Skeletal muscle tissue (tissue), 4 donors: ENCODE data around the gene ASXL1. TPM values are rescaled to one million over a fixed set of nuclear protein-coding genes. Genes with fewer than 3 reads are reported as not detected.
"Not testable (repeated sequence)": the region's sequence is repeated elsewhere in the genome, so short reads cannot be mapped to it uniquely, and the experiment has no call there.

Source experiments
- H3K27ac ChIP-seq: one replicate; pipeline ENCODE4 v1.7.0; 2013; ENCODE audit warnings: mild to moderate bottlenecking, low read depth, low read length, inconsistent platforms
- H3K27me3 ChIP-seq, 3 donors: one replicate each; pipeline ENCODE4 v1.7.0; 2013; ENCODE audit warnings: low read length in 3 of 3; ENCODE audit not compliant: control insufficient read depth in 3 of 3, insufficient read depth in 3 of 3
- H3K36me3 ChIP-seq, 3 donors: one replicate each; pipeline ENCODE4 v1.7.0; 2013; ENCODE audit warnings: low read length in 3 of 3; ENCODE audit not compliant: control insufficient read depth in 3 of 3, insufficient read depth in 3 of 3
- H3K4me1 ChIP-seq, 3 donors: one replicate each; pipeline ENCODE4 v1.7.0; 2013; ENCODE audit warnings: low read length in 3 of 3, mild to moderate bottlenecking in 3 of 3; ENCODE audit not compliant: control insufficient read depth in 3 of 3, insufficient read depth in 3 of 3
- H3K4me3 ChIP-seq, 3 donors: one replicate each; pipeline ENCODE4 v1.7.0; 2013; ENCODE audit warnings: low read length in 3 of 3
- H3K9ac ChIP-seq, 3 donors: one replicate each; pipeline ENCODE4 v1.7.0; 2013; ENCODE audit warnings: low read length in 3 of 3, mild to moderate bottlenecking in 3 of 3, moderate library complexity in 2 of 3, low read depth in 1 of 3
- H3K9me3 ChIP-seq, 3 donors: one replicate each; pipeline ENCODE4 v1.7.0; 2013; ENCODE audit warnings: low read length in 3 of 3; ENCODE audit not compliant: control insufficient read depth in 3 of 3
- total RNA-seq: library from RNA; depleted of rRNA; stranded (reverse); fragments of >200 nt; gene quantifications from one replicate; pipeline ENCODE4 v1.2.3, GENCODE V29; 2014
- donor health status: Osteomylitis.

The ASXL1 gene
- total RNA-seq, 1 donor from 2014 or later, result 86.1 TPM

DNA sequence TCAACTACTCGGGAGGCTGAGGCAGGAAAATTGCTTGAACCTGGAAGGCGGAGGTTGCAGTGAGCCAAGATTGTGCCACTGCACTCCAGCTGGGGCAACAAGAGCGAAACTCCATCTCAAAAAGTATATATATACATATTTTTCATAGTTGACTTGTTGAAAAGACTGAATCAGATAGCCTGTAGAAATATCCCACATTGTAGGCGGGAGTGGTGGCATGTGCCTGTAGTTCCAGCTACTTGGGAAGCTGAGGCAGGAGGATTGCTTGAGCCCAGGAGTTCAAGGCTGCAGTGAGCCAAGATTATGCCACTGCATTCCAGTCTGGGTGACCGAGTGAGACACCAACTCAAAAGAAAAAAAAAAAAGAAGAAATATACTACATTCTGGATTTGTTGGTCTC is 34.4 kb upstream of the ASXL1 start:
- peaks cover 3 to 11% (median 9%) of the 10 kb centered on the region in 3 donors for H3K36me3 ChIP-seq
- not testable (repeated sequence) for H3K4me1 ChIP-seq, H3K9me3 ChIP-seq, H3K27me3 ChIP-seq, H3K4me3 ChIP-seq, H3K9ac ChIP-seq, H3K27ac ChIP-seq

DNA sequence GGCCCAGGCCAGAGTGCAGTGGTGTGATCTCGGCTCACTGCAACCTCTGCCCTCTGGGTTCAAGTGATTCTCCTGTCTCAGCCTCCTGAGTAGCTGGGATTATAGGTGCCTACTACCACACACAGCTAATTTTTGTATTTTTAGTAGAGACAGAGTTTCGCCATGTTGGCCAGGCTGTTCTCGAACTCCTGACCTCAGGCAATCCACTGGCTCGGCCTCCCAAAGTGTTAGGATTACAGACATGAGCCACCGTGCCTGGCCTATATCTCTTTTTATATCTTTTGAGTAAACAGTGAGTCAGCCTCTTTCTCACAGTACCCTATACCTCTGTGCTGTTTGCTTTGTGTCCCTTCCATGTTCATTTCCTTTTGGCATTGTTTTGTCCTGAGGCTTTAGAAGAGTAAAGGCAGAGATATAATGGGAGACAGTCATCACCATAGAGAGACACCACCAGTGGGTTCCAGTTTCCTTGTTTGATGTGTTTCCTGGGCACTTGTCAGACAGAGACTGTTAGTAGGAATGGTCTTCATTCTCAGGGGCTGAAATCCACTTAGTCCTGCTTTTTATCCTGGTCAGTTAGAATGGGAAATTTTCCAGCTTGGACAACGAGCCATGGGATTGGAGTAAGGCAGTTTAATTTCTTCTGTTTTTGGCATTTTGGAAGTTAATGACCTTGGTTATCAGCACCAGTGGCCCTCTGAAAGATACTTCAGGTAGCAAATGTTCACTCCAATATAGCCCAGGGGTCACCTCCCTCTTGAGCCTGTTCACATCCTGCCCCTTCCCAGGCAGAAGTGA is 32.2 kb upstream of the ASXL1 start:
- H3K9ac ChIP-seq, result no peak overlapping the region
- no peak overlapping the region for H3K4me3 ChIP-seq

GRCh38 chr20:32326504-32326845 is 31.7 kb upstream of the ASXL1 start:
- Histone ChIP-seq H3K4me3 (no peak overlapping the region), H3K9me3 (no peaks in the 10 kb centered on the region), H3K9ac (no peak overlapping the region), H3K36me3 (peaks cover 10 to 20% (median 20%) of the 10 kb centered on the region in 3 donors), H3K27ac (no peak overlapping the region), H3K27me3 (no peaks in the 10 kb centered on the region), H3K4me1 (no peaks in the 10 kb centered on the region)

More for the DNA sequence above, 32.2 kb upstream of the ASXL1 start:
- no peaks in the 10 kb centered on the region for H3K9me3 ChIP-seq
- H3K36me3 ChIP-seq, result peaks cover 10 to 18% (median 16%) of the 10 kb centered on the region in 3 donors
- H3K27ac ChIP-seq, result no peak overlapping the region
- no peaks in the 10 kb centered on the region for H3K27me3 ChIP-seq
- H3K4me1 ChIP-seq, result no peaks in the 10 kb centered on the region

GRCh38 chr20:32327087-32327681 is 30.9 kb upstream of the ASXL1 start:
- Histone ChIP-seq H3K9ac (no peak overlapping the region), H3K27me3 (no peaks in the 10 kb centered on the region), H3K9me3 (no peaks in the 10 kb centered on the region), H3K4me3 (no peak overlapping the region), H3K4me1 (no peaks in the 10 kb centered on the region), H3K27ac (no peak overlapping the region), H3K36me3 (peaks cover 12 to 27% (median 25%) of the 10 kb centered on the region in 3 donors)

GRCh38 chr20:32329817-32330554 is 28.1 kb upstream of the ASXL1 start:
- no peak overlapping the region for H3K9ac ChIP-seq
- peaks cover 0 to 4% (median 4%) of the 10 kb centered on the region in 3 donors for H3K4me1 ChIP-seq
- H3K27ac ChIP-seq, result no peak overlapping the region
- H3K4me3 ChIP-seq, result no peak overlapping the region
- H3K9me3 ChIP-seq, result no peaks in the 10 kb centered on the region
- peaks cover 12 to 36% (median 33%) of the 10 kb centered on the region in 3 donors for H3K36me3 ChIP-seq
- H3K27me3 ChIP-seq, result no peaks in the 10 kb centered on the region

DNA sequence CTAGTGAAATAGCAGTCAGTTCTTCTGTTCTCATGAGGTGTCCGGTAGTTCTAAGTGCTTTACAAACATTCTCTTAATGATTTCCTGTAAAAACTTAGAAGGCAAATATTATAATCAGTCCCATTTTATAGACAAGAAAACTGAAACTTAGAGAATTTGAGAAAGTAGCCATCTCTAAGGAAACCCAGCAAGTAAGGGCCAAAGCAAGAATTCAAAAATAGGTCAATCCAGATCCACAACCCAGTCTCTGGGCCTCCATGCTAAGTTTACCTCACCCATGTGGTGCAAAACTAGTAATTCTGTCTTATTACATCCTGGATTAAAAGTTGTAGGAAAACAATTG is 27.6 kb upstream of the ASXL1 start:
- no peaks in the 10 kb centered on the region for H3K27me3 ChIP-seq
- H3K36me3 ChIP-seq, result peaks cover 12 to 36% (median 33%) of the 10 kb centered on the region in 3 donors
- H3K9me3 ChIP-seq, result no peaks in the 10 kb centered on the region
- H3K27ac ChIP-seq, result no peak overlapping the region
- H3K4me1 ChIP-seq, result peaks cover 0 to 5% (median 4%) of the 10 kb centered on the region in 3 donors
- no peak overlapping the region for H3K9ac ChIP-seq
- no peak overlapping the region for H3K4me3 ChIP-seq

DNA sequence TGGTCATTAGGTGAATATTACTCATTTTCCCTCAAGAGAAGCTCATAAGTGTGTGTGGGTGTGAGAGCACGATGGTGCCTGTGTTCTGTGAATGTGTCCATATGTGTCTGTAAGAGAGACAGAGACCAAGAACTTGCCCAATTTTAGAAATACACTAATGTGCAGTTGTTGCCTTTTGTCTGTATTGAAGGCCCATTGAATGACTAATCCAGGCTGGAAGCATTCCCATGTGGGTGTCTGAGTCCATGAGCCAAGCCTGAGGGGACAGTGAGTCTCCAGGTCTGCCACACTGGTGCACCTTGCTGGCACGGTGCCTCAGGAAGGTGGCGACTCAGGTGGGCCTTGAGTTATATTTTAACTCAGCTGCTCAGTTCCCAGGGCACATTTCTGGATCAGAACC is 25.5 kb upstream of the ASXL1 start:
- Histone ChIP-seq H3K27ac (no peak overlapping the region), H3K27me3 (no peaks in the 10 kb centered on the region), H3K4me1 (peaks cover 0 to 5% (median 4%) of the 10 kb centered on the region in 3 donors), H3K36me3 (peaks cover 10 to 27% (median 22%) of the 10 kb centered on the region in 3 donors), H3K4me3 (no peak overlapping the region), H3K9me3 (no peaks in the 10 kb centered on the region), H3K9ac (no peak overlapping the region)

DNA sequence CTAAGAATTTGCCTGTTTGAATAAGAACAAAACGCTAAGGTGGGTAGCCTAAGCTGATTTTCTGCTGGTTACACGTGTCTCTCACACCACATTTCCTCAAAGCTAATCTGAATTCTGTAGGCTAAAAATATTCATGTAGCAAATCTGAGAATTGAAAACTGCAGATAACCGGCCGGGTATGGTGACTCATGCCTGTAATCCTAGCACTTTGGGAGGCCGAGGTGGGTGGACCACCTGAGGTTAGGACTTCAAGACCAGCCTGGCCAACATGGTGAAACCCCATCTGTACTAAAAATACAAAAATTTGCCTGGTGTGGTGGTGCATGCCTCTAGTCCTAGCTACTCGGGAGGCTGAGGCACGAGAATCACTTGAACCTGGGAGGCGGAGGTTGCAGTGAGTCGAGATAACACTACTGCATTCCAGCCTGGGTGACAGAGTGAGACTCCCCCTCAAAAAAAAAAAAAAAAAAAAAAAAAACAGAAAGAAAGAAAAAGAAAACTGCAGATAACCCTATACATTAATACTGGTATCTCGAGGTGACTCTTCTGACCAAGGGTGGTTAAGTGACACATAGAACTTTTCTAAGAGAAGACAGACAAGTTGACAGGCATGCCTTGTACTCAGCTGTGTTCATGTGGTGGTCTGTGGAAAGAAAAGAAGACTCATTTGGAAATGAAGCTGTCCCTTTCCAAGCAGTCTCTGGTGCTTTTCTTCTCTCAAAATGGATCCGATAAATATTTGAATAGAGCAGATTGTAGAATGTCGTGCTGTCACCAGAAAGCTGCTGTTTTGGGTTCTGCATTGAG is 24.7 kb upstream of the ASXL1 start:
- Histone ChIP-seq H3K36me3 (peaks cover 10 to 27% (median 22%) of the 10 kb centered on the region in 3 donors), H3K4me1 (peaks cover 0 to 8% (median 5%) of the 10 kb centered on the region in 3 donors), H3K9me3 (no peaks in the 10 kb centered on the region), H3K9ac (no peak overlapping the region), H3K27me3 (no peaks in the 10 kb centered on the region), H3K4me3 (no peak overlapping the region), H3K27ac (no peak overlapping the region)

DNA sequence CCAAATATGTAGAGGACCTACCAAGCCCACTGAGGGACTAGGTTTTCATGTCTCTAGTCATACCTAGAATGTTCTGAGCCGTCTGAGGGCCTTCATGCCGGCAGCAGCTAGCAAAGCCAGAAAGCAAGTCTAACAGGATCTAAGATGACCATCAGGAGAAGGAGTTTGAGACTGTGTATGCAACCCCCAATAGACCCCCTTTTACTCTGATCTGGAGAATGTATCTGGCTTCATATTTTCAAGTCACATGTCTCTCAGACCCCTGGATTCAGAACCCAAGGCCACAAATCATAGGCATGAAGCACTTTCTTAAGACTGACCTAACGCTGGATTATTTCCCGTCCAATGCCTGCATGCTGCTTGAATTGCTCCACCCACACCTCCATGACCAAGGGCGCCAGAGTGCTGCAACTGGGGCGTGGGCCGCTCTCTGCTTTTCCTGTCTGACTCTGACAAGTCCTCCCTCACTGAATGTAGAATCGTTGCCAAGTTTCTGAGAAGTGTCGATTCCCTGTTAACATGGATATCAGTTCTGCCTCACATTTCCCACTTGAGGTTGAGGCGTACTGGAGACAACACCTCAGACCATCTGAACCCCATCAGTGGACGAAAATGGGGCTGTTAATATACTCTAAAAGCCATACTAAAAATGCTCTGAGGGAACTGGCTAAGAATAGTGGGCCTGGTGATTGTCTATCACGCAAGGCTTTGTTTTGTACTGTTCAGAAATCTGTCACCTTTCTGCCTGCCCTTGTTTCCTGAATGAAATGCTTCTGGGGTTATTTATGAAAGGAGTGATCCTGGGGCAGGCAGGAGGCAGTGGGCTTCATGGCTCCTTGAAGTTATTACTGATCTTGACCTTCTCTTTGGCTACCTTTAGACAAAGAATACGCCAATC is 23.9 kb upstream of the ASXL1 start:
- no peak overlapping the region for H3K9ac ChIP-seq
- H3K27me3 ChIP-seq, result no peaks in the 10 kb centered on the region
- no peak overlapping the region for H3K27ac ChIP-seq
- no peaks in the 10 kb centered on the region for H3K9me3 ChIP-seq
- H3K4me1 ChIP-seq, result peaks cover 0 to 8% (median 5%) of the 10 kb centered on the region in 3 donors
- H3K36me3 ChIP-seq, result peaks cover 10 to 27% (median 22%) of the 10 kb centered on the region in 3 donors
- no peak overlapping the region for H3K4me3 ChIP-seq
